GM12892 (cell line): ENCODE data around the gene SACS.

Experiments
- POLR2A ChIP-seq: IDR thresholded peaks from 2 replicates; pipeline ENCODE4 v1.6.1; 2011; ENCODE audit warnings: low read depth, low read length, control low read depth
- POLR2AphosphoS5 ChIP-seq: IDR thresholded peaks from 2 replicates; pipeline ENCODE4 v1.6.1; 2011; ENCODE audit warnings: low read depth, low read length, control low read depth
- TAF1 ChIP-seq: IDR thresholded peaks from 2 replicates; pipeline ENCODE4 v1.6.1; 2011; ENCODE audit warnings: low read depth, mild to moderate bottlenecking, control low read depth, low read length, borderline replicate concordance

DNA sequence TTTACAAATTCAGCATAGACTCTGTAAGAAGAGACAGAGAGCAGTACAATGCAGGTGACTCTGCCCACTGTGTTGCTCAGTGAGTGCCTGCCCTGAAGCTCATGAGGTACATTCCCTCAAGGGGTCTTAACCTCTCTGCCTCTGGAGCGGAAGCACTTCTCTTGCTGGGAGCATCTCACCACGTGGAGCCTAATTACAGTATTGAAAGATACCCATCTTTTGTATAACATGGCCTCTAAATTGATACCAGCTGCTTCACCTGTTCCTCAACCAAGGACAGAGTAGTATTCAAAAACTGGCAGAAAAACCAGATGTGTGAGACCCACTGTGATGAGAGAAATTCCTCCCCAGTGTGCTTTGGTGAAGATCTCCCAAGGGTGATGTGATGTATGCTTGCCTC, 77.1 kb downstream of the SACS start:
- no peak for TF ChIP-seq POLR2A
- no peak; the same call in 1 of the 2 replicates for TF ChIP-seq POLR2AphosphoS5
- no peak for TF ChIP-seq TAF1
